Activated naive CD4-positive, alpha-beta T cell treated with anti-CD3 and anti-CD28 coated beads, Interleukin-2, amount 50 U/mL, for 72 hours (primary cell): ENCODE measurements around the gene GORASP1. TPM values are rescaled to one million over a fixed set of nuclear protein-coding genes. Genes with fewer than 3 reads are reported as not detected.
A peak's percentile ranks its signal among the peaks of the same experiment; 100 is the strongest.

Experiments
- ATAC-seq, 2 donors: fragments of 150-1000 bp; cut with Tn5 transposase; 2 replicates each; pipeline ENCODE4 v1.10.0; 2021; ENCODE audit warnings: mild to moderate bottlenecking in 2 of 2, moderate library complexity in 2 of 2
- DNase-seq, 2 donors: peaks; one replicate each; pipeline ENCODE4 v3.0.0; 2021 to 2022; ENCODE audit warnings: low spot score in 2 of 2
- H3K27ac Mint-ChIP-seq, 2 donors: one replicate each; pipeline ENCODE4 v1.8.0; 2022; ENCODE audit warnings: mild to moderate bottlenecking in 2 of 2, mixed read lengths in 2 of 2
- H3K36me3 Mint-ChIP-seq, 2 donors: one replicate each; pipeline ENCODE4 v1.8.0; 2022; ENCODE audit warnings: mixed read lengths in 2 of 2
- H3K9me3 Mint-ChIP-seq, 2 donors: one replicate each; pipeline ENCODE4 v1.8.0; 2022; ENCODE audit warnings: mixed read lengths in 2 of 2
- total RNA-seq, 2 donors: library from RNA; stranded (reverse); gene quantifications; one replicate each; pipeline ENCODE4 v1.2.3, GENCODE V29; 2022

GORASP1 gene
- total RNA-seq, 2 donors from 2014 or later: 19.0 to 22.7 TPM

- ATAC-seq (no peak), DNase-seq (no peak)
- no peaks in the 10 kb centered on the region for H3K9me3 Mint-ChIP-seq
- peak overlapping the region; percentile 62 to 85 for H3K27ac Mint-ChIP-seq
- H3K36me3 Mint-ChIP-seq: peaks cover 59 to 62% of the 10 kb centered on the region in 2 donors
Measured at GRCh38 chr3:39144095-39144747, 36.8 kb upstream of the GORASP1 start.

- Mint-ChIP-seq H3K27ac (peak overlapping the region; percentile 62 to 89), H3K36me3 (peaks cover 49 to 53% of the 10 kb centered on the region in 2 donors), H3K9me3 (no peaks in the 10 kb centered on the region)
- ATAC-seq: no peak
- DNase-seq: no peak
Measured at GRCh38 chr3:39143051-39143885, 35.8 kb upstream of the GORASP1 start.

- H3K27ac Mint-ChIP-seq: peak overlapping the region; percentile 64 to 82
- ATAC-seq (no peak), DNase-seq (no peak)
- no peaks in the 10 kb centered on the region for H3K9me3 Mint-ChIP-seq
- H3K36me3 Mint-ChIP-seq: peaks cover 38 to 41% of the 10 kb centered on the region in 2 donors
Measured at GRCh38 chr3:39142067-39142466, 34.6 kb upstream of the GORASP1 start.

- peaks cover 32 to 34% of the 10 kb centered on the region in 2 donors for H3K36me3 Mint-ChIP-seq
- peak overlapping the region; percentile 64 to 89 for H3K27ac Mint-ChIP-seq
Measured at GRCh38 chr3:39141171-39141995, 34.0 kb upstream of the GORASP1 start.

GRCh38 chr3:39140341-39140971 lies 33.0 kb upstream of the GORASP1 start:
- Mint-ChIP-seq H3K27ac (peak overlapping the region; percentile 64 to 78), H3K9me3 (no peaks in the 10 kb centered on the region), H3K36me3 (peaks cover 25 to 26% of the 10 kb centered on the region in 2 donors)
- no peak for DNase-seq
- peak in 1 of 2 donors; percentile 6 for ATAC-seq

More at GRCh38 chr3:39141171-39141995, 34.0 kb upstream of the GORASP1 start:
- peak in 1 of 2 donors; percentile 7 for ATAC-seq
- no peaks in the 10 kb centered on the region for H3K9me3 Mint-ChIP-seq
- DNase-seq: no peak

GRCh38 chr3:39139442-39139841 lies 32.0 kb upstream of the GORASP1 start:
- ATAC-seq: no peak
- peak overlapping the region; percentile 36 to 79 for H3K27ac Mint-ChIP-seq

GRCh38 chr3:39138804-39139415 lies 31.5 kb upstream of the GORASP1 start:
- Mint-ChIP-seq H3K36me3 (peaks cover 12 to 14% of the 10 kb centered on the region in 2 donors), H3K9me3 (no peaks in the 10 kb centered on the region), H3K27ac (peak overlapping the region; percentile 79 to 82)
- ATAC-seq: peak; percentile 48 to 70
- DNase-seq: no peak

More at GRCh38 chr3:39139442-39139841, 32.0 kb upstream of the GORASP1 start:
- Mint-ChIP-seq H3K9me3 (no peaks in the 10 kb centered on the region), H3K36me3 (peaks cover 15 to 20% of the 10 kb centered on the region in 2 donors)
- DNase-seq: no peak

GRCh38 chr3:39137991-39138803 lies 30.8 kb upstream of the GORASP1 start:
- ATAC-seq: peak; percentile 1 to 5
- H3K36me3 Mint-ChIP-seq: peaks cover 7 to 12% of the 10 kb centered on the region in 2 donors
- H3K27ac Mint-ChIP-seq: peak overlapping the region; percentile 79 to 82
- no peaks in the 10 kb centered on the region for H3K9me3 Mint-ChIP-seq
- DNase-seq: no peak

GRCh38 chr3:39137435-39137936 lies 30.1 kb upstream of the GORASP1 start:
- Mint-ChIP-seq H3K9me3 (no peaks in the 10 kb centered on the region), H3K36me3 (peaks cover 2 to 8% of the 10 kb centered on the region in 2 donors), H3K27ac (peak overlapping the region; percentile 47 to 79)
- ATAC-seq: peak in 1 of 2 donors; percentile 0
- no peak for DNase-seq

GRCh38 chr3:39136533-39137434 lies 29.4 kb upstream of the GORASP1 start:
- DNase-seq (no peak), ATAC-seq (peak in 1 of 2 donors; percentile 2)
- Mint-ChIP-seq H3K27ac (peak overlapping the region; percentile 56 to 79), H3K36me3 (peaks cover 0 to 5% of the 10 kb centered on the region in 2 donors), H3K9me3 (no peaks in the 10 kb centered on the region)

- DNase-seq (no peak), ATAC-seq (no peak)
- no peaks in the 10 kb centered on the region for H3K36me3 Mint-ChIP-seq
- no peaks in the 10 kb centered on the region for H3K9me3 Mint-ChIP-seq
- peak overlapping the region in 1 of 2 donors; percentile 40 for H3K27ac Mint-ChIP-seq
Measured at GRCh38 chr3:39135170-39135805, 27.9 kb upstream of the GORASP1 start.

GRCh38 chr3:39134305-39134704 lies 26.9 kb upstream of the GORASP1 start:
- Mint-ChIP-seq H3K27ac (no peak overlapping the region), H3K9me3 (no peaks in the 10 kb centered on the region), H3K36me3 (no peaks in the 10 kb centered on the region)
- ATAC-seq (peak in 1 of 2 donors; percentile 2), DNase-seq (no peak)

- H3K9me3 Mint-ChIP-seq: no peaks in the 10 kb centered on the region
- DNase-seq (no peak), ATAC-seq (peak in 1 of 2 donors; percentile 14)
- H3K27ac Mint-ChIP-seq: peak overlapping the region in 1 of 2 donors; percentile 26
- no peaks in the 10 kb centered on the region for H3K36me3 Mint-ChIP-seq
Measured at GRCh38 chr3:39133822-39134221, 26.4 kb upstream of the GORASP1 start.

GRCh38 chr3:39133093-39133490 lies 25.7 kb upstream of the GORASP1 start:
- no peaks in the 10 kb centered on the region for H3K36me3 Mint-ChIP-seq
- H3K9me3 Mint-ChIP-seq: no peaks in the 10 kb centered on the region
- H3K27ac Mint-ChIP-seq: peak overlapping the region in 1 of 2 donors; percentile 3
- DNase-seq (no peak), ATAC-seq (no peak)
